ENCODE measurements around the gene POTEI.
"Not testable (repeated sequence)": the region's sequence is repeated elsewhere in the genome, so short reads cannot be mapped to it uniquely, and the experiment has no call there.

The POTEI gene

DNA sequence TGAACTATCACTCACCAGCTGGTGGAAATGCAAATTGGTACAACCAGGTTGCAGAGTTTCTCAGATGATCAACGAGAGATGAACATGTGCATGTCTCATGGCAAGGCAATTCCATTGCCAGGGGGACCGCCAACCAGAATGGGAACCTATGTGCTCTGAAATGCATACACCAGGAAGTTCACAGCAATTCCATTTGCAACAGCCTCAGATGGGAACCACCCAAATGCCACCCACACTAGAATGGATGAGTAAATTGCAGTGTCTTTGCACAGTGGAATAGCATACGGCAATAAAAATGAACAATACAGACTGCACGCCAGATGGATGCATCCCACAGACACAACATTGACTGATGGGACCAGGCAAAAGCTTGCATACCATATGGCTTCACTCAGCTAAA lies 33.7 kb upstream of the POTEI start:
- H3K9me3 ChIP-seq (ENCODE audit: control extremely low read depth in 1 of 5, control insufficient read depth in 4 of 5, insufficient read depth in 2 of 5, low read depth in 1 of 5, low read length in 4 of 5); H3K4me3 ChIP-seq (ENCODE audit: control insufficient read depth in 1 of 7, extremely low read depth in 1 of 7, insufficient read depth in 4 of 7, low read depth in 2 of 7, low read length in 6 of 7); H3K4me1 ChIP-seq (ENCODE audit: control extremely low read depth in 1 of 4, control insufficient read depth in 4 of 4, insufficient read depth in 4 of 4, low read length in 3 of 4); POLR2A ChIA-PET; CTCF ChIA-PET; H3K27ac ChIP-seq (ENCODE audit: insufficient read depth in 1 of 2, low read depth in 1 of 2, low read length in 2 of 2, poor library complexity in 1 of 2, severe bottlenecking in 2 of 2); H3K36me3 ChIP-seq (ENCODE audit: control insufficient read depth in 4 of 4, insufficient read depth in 4 of 4, low read length in 3 of 4); DNase-seq; H3K27me3 ChIP-seq (replicated peaks in 2 of 5; ENCODE audit: control insufficient read depth in 4 of 5, insufficient read depth in 5 of 5, low read length in 4 of 5): not testable (repeated sequence)
- WGBS (ENCODE audit: insufficient coverage), result no CpG with 5 or more reads among the region's 4 CpGs

DNA sequence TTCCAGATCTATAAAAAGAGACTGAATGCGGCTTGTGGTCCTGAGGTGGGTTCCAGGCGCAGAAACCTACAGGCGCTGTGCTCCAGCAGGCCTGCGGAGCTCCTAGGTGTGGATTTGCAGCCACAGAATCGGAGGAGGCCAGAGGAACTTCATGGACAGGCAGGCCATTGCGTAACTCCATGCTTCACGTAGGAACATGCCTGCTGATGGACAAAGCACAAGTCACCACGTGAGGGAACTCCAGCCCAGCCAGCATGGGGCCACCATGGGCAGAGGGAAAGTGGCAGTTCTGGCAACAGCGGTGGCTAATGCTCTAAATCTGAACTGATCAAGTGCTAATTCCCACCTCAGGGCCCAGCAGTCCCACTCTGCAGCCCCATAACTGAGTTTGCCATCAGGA lies 29.1 kb upstream of the POTEI start:
- H3K4me1 ChIP-seq (ENCODE audit: control extremely low read depth in 1 of 4, control insufficient read depth in 4 of 4, insufficient read depth in 4 of 4, low read length in 3 of 4); H3K36me3 ChIP-seq (ENCODE audit: control insufficient read depth in 4 of 4, insufficient read depth in 4 of 4, low read length in 3 of 4); H3K27me3 ChIP-seq (replicated peaks in 2 of 5; ENCODE audit: control insufficient read depth in 4 of 5, insufficient read depth in 5 of 5, low read length in 4 of 5); POLR2A ChIA-PET; DNase-seq; H3K9me3 ChIP-seq (ENCODE audit: control extremely low read depth in 1 of 5, control insufficient read depth in 4 of 5, insufficient read depth in 2 of 5, low read depth in 1 of 5, low read length in 4 of 5); H3K27ac ChIP-seq (ENCODE audit: insufficient read depth in 1 of 2, low read depth in 1 of 2, low read length in 2 of 2, poor library complexity in 1 of 2, severe bottlenecking in 2 of 2); CTCF ChIA-PET; H3K4me3 ChIP-seq (ENCODE audit: control insufficient read depth in 1 of 7, extremely low read depth in 1 of 7, insufficient read depth in 4 of 7, low read depth in 2 of 7, low read length in 6 of 7): not testable (repeated sequence)
- no CpG with 5 or more reads among the region's 9 CpGs for WGBS (ENCODE audit: insufficient coverage)

DNA sequence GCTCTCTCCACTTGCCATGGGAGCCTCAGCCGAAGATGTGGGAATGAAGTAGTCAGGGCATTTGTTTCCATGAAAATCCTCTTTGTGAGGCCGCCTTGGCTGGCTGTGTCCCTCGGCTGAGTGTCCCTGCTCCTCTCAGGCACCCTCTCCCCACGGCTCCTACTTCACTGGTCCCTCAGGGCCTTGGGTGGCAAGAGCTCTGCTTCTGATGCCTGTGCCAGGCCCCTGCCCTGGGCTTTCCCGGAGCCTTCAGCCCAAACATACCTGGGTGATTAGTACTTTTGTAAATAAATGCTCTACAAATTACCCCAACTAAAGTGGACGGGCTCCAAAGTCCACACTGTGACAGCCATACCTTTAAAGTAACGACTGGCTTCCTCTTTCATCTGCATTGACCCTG lies 27.5 kb upstream of the POTEI start:
- WGBS (ENCODE audit: insufficient coverage), result no CpG with 5 or more reads among the region's 7 CpGs
- H3K27ac ChIP-seq (ENCODE audit: insufficient read depth in 1 of 2, low read depth in 1 of 2, low read length in 2 of 2, poor library complexity in 1 of 2, severe bottlenecking in 2 of 2); H3K4me3 ChIP-seq (ENCODE audit: control insufficient read depth in 1 of 7, extremely low read depth in 1 of 7, insufficient read depth in 4 of 7, low read depth in 2 of 7, low read length in 6 of 7); DNase-seq; H3K36me3 ChIP-seq (ENCODE audit: control insufficient read depth in 4 of 4, insufficient read depth in 4 of 4, low read length in 3 of 4); H3K9me3 ChIP-seq (ENCODE audit: control extremely low read depth in 1 of 5, control insufficient read depth in 4 of 5, insufficient read depth in 2 of 5, low read depth in 1 of 5, low read length in 4 of 5); H3K27me3 ChIP-seq (replicated peaks in 2 of 5; ENCODE audit: control insufficient read depth in 4 of 5, insufficient read depth in 5 of 5, low read length in 4 of 5); POLR2A ChIA-PET; CTCF ChIA-PET; H3K4me1 ChIP-seq (ENCODE audit: control extremely low read depth in 1 of 4, control insufficient read depth in 4 of 4, insufficient read depth in 4 of 4, low read length in 3 of 4): not testable (repeated sequence)

GRCh38 chr2:130531672-130532071 lies 22.5 kb upstream of the POTEI start:
- H3K27me3 ChIP-seq (replicated peaks in 2 of 5; ENCODE audit: control insufficient read depth in 4 of 5, insufficient read depth in 5 of 5, low read length in 4 of 5); H3K9me3 ChIP-seq (ENCODE audit: control extremely low read depth in 1 of 5, control insufficient read depth in 4 of 5, insufficient read depth in 2 of 5, low read depth in 1 of 5, low read length in 4 of 5); H3K4me3 ChIP-seq (ENCODE audit: control insufficient read depth in 1 of 7, extremely low read depth in 1 of 7, insufficient read depth in 4 of 7, low read depth in 2 of 7, low read length in 6 of 7); H3K4me1 ChIP-seq (ENCODE audit: control extremely low read depth in 1 of 4, control insufficient read depth in 4 of 4, insufficient read depth in 4 of 4, low read length in 3 of 4); POLR2A ChIA-PET; H3K36me3 ChIP-seq (ENCODE audit: control insufficient read depth in 4 of 4, insufficient read depth in 4 of 4, low read length in 3 of 4); H3K27ac ChIP-seq (ENCODE audit: insufficient read depth in 1 of 2, low read depth in 1 of 2, low read length in 2 of 2, poor library complexity in 1 of 2, severe bottlenecking in 2 of 2); DNase-seq; CTCF ChIA-PET: not testable (repeated sequence)
- no CpG with 5 or more reads among the region's 9 CpGs for WGBS (ENCODE audit: insufficient coverage)

DNA sequence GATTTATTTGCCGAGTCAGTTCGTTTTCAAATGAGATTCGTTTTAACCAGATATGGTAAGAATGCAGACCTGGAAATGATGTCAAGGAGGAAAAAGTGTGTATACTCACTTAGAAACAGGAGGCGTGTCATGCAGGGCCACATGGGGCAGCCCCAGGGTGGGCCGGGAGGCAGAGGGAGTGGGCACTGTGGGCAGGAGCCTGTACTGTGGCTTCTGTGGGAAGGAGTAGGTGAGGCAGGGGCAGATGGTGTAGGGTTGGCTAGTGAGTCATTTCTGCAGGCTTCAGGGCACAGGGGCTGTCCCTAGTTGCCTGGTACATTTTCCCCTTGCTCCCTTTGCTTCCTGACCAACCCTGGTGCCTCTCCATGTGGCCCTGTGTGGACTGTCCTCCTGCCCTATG lies 22.1 kb upstream of the POTEI start:
- H3K27me3 ChIP-seq (replicated peaks in 2 of 5; ENCODE audit: control insufficient read depth in 4 of 5, insufficient read depth in 5 of 5, low read length in 4 of 5); H3K4me1 ChIP-seq (ENCODE audit: control extremely low read depth in 1 of 4, control insufficient read depth in 4 of 4, insufficient read depth in 4 of 4, low read length in 3 of 4); H3K9me3 ChIP-seq (ENCODE audit: control extremely low read depth in 1 of 5, control insufficient read depth in 4 of 5, insufficient read depth in 2 of 5, low read depth in 1 of 5, low read length in 4 of 5); H3K27ac ChIP-seq (ENCODE audit: insufficient read depth in 1 of 2, low read depth in 1 of 2, low read length in 2 of 2, poor library complexity in 1 of 2, severe bottlenecking in 2 of 2); DNase-seq; POLR2A ChIA-PET; H3K36me3 ChIP-seq (ENCODE audit: control insufficient read depth in 4 of 4, insufficient read depth in 4 of 4, low read length in 3 of 4); CTCF ChIA-PET; H3K4me3 ChIP-seq (ENCODE audit: control insufficient read depth in 1 of 7, extremely low read depth in 1 of 7, insufficient read depth in 4 of 7, low read depth in 2 of 7, low read length in 6 of 7): not testable (repeated sequence)
- WGBS (ENCODE audit: insufficient coverage), result no CpG with 5 or more reads among the region's 5 CpGs

GRCh38 chr2:130530212-130530611 lies 21.1 kb upstream of the POTEI start:
- DNase-seq; H3K4me3 ChIP-seq (ENCODE audit: control insufficient read depth in 1 of 7, extremely low read depth in 1 of 7, insufficient read depth in 4 of 7, low read depth in 2 of 7, low read length in 6 of 7); H3K27me3 ChIP-seq (replicated peaks in 2 of 5; ENCODE audit: control insufficient read depth in 4 of 5, insufficient read depth in 5 of 5, low read length in 4 of 5); POLR2A ChIA-PET; H3K36me3 ChIP-seq (ENCODE audit: control insufficient read depth in 4 of 4, insufficient read depth in 4 of 4, low read length in 3 of 4); CTCF ChIA-PET; H3K27ac ChIP-seq (ENCODE audit: insufficient read depth in 1 of 2, low read depth in 1 of 2, low read length in 2 of 2, poor library complexity in 1 of 2, severe bottlenecking in 2 of 2); H3K9me3 ChIP-seq (ENCODE audit: control extremely low read depth in 1 of 5, control insufficient read depth in 4 of 5, insufficient read depth in 2 of 5, low read depth in 1 of 5, low read length in 4 of 5); H3K4me1 ChIP-seq (ENCODE audit: control extremely low read depth in 1 of 4, control insufficient read depth in 4 of 4, insufficient read depth in 4 of 4, low read length in 3 of 4): not testable (repeated sequence)
- no CpG with 5 or more reads among the region's 4 CpGs for WGBS (ENCODE audit: insufficient coverage)

DNA sequence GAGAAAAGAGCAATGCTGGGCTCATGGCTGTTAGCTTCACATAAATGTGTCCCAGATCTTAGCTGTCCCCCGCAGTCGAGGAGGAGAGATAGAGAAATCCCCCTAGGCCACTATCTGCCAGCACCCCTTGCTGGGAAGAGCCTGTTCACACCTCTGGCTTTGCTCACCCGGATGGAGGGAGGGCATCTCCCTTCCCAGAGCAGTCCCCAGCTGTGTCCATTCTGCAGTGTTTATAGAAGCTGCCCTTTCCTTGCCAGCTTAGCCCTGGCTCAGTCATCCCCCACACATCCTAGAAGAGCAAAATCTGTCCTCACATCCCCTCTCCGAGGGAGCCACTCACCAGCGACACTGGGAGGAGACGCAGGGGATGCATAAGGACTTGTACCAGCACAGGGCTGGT lies 20.4 kb upstream of the POTEI start:
- CTCF ChIA-PET; POLR2A ChIA-PET; DNase-seq; H3K27ac ChIP-seq (ENCODE audit: insufficient read depth in 1 of 2, low read depth in 1 of 2, low read length in 2 of 2, poor library complexity in 1 of 2, severe bottlenecking in 2 of 2); H3K27me3 ChIP-seq (replicated peaks in 2 of 5; ENCODE audit: control insufficient read depth in 4 of 5, insufficient read depth in 5 of 5, low read length in 4 of 5); H3K4me3 ChIP-seq (ENCODE audit: control insufficient read depth in 1 of 7, extremely low read depth in 1 of 7, insufficient read depth in 4 of 7, low read depth in 2 of 7, low read length in 6 of 7); H3K4me1 ChIP-seq (ENCODE audit: control extremely low read depth in 1 of 4, control insufficient read depth in 4 of 4, insufficient read depth in 4 of 4, low read length in 3 of 4); H3K9me3 ChIP-seq (ENCODE audit: control extremely low read depth in 1 of 5, control insufficient read depth in 4 of 5, insufficient read depth in 2 of 5, low read depth in 1 of 5, low read length in 4 of 5); H3K36me3 ChIP-seq (ENCODE audit: control insufficient read depth in 4 of 4, insufficient read depth in 4 of 4, low read length in 3 of 4): not testable (repeated sequence)
- no CpG with 5 or more reads among the region's 6 CpGs for whole genome bisulfite sequencing (ENCODE audit: insufficient coverage)
